Measurements from ENCODE around the gene ATP9A.
A peak's percentile ranks its signal among the peaks of the same experiment; 100 is the strongest.

The ATP9A gene

DNA sequence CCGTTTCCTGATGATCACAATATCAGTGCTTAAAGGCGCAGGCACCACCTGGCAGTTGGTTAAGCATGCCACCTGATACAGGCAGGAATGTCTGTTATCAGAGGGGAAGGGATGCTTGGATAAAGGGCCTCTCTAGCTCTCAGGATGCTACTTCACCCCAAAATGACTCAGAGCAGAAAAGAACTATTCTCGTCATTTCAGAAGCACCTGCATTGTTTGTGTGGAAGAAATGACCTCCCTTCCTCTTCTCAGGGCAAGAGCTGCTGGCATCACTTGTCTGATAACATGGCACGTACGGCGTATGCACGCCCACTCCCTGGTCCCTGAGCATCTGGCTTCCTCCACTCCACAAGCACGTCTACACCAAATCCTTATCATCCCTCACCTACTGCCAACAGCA is 47.3 kb downstream of the ATP9A start:
- DNase-seq, result peak; percentile 93

GRCh38 chr20:51720384-51720783 is 47.8 kb downstream of the ATP9A start:
- DNase-seq, result no peak

- no peak for DNase-seq
Observed at GRCh38 chr20:51715856-51716185, 52.4 kb downstream of the ATP9A start.

- no peak for DNase-seq
Observed at GRCh38 chr20:51715163-51715855, 52.9 kb downstream of the ATP9A start.

DNA sequence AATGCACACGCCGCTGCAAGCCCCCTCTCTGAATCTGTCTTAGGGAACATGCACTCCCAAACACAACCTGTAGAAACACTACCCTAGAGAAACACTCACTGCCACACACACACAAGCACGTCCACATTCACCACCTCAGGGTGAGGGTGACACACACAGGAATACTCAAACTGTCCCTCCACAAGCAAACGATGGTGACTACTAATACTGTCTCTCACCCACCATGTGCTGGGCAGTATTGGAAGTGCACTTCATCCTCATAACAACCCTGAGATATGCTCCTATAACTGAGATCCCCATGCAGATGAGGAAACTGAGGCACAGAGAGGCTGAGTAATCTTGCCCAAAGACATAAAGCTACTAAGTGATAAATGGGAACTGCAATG is 55.0 kb downstream of the ATP9A start:
- no peak for DNase-seq

- DNase-seq, result no peak
Observed at GRCh38 chr20:51712501-51713212, 55.5 kb downstream of the ATP9A start.

DNA sequence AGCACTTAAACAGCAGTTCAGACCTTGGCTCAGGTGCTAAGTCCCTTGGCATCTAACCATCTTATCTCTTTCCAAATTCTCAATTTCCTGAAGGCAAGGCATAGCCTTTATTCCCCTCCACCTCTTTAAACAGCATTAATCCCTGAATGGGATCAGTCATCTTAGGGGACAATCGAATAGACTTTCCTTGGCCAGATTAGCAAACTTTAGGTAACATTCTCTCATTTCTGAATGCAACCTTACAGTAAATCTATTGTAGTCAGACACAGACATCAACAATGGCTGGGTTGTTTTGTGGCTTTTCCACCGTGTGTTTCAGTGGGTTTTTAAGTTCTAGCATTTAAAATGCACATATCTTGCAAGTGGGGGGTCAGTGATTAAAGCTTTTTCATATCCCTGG is 56.8 kb downstream of the ATP9A start:
- no peak for DNase-seq

GRCh38 chr20:51710361-51710894 is 57.8 kb downstream of the ATP9A start:
- no peak for DNase-seq

- no peak for DNase-seq
Observed at GRCh38 chr20:51705400-51705799, 62.8 kb downstream of the ATP9A start.

DNA sequence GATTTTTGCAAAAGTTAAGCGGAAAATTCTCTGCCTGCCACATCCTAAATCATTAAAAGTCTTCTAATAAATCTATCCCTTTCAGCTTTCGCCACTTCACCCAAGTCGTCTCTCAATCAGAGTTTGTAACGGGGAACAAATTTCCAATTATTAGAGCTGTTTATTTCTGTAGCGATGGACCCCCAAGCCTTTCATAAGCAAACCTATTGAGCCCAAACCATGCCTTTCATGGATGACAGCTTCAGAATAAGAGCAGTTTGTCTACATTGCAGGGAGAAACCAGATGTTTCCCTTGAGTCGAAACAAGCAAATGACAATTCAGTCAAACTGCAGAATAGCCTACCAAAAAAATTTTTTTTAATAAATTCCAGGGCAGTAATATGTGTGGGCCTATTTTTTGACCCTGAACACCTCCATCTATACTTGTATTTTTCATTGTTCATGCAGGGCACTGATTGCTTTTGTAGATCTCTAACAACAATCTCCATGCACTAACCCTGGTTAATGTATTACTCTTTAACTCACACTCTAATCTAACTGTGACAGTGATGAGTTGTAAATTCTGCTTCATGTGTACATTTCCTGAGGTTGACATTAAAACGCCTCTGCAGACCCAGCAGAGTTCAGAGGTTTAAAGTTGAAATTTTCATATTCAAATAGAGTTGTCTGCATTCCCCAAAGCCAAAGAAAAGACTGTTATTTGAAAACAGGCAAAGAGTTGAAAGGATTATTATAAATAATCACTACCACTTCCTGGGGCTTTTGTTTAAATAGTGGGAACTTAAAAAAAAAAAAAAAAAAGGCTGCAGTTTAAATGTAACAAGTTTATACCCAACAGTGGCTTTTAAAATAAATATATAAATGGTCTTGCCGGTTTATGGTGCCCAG is 64.5 kb downstream of the ATP9A start:
- no peak for DNase-seq

DNA sequence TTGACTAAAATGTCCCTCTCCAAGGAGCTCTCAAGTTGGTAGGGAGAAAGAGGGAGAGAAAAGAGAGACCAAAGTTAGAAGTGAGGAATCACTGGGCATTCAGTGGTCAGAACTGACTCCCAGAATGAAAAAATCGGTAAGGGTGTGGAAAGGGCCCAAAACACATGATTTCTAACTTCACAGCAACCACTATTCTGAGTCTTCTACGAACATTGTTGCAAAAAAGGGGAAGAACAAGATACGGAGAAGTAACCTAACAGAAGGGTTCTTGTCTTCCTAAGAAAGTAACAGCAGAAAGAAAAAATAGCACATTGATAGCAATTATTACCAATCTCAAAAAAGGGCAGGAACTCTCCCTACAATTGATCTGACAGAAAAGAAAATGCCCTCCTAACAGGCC is 65.6 kb downstream of the ATP9A start:
- no peak for DNase-seq

- DNase-seq, result peak; percentile 64
Observed at GRCh38 chr20:51700809-51701285, 67.3 kb downstream of the ATP9A start.

- DNase-seq, result no peak
Observed at GRCh38 chr20:51698252-51698651, 69.9 kb downstream of the ATP9A start.

DNA sequence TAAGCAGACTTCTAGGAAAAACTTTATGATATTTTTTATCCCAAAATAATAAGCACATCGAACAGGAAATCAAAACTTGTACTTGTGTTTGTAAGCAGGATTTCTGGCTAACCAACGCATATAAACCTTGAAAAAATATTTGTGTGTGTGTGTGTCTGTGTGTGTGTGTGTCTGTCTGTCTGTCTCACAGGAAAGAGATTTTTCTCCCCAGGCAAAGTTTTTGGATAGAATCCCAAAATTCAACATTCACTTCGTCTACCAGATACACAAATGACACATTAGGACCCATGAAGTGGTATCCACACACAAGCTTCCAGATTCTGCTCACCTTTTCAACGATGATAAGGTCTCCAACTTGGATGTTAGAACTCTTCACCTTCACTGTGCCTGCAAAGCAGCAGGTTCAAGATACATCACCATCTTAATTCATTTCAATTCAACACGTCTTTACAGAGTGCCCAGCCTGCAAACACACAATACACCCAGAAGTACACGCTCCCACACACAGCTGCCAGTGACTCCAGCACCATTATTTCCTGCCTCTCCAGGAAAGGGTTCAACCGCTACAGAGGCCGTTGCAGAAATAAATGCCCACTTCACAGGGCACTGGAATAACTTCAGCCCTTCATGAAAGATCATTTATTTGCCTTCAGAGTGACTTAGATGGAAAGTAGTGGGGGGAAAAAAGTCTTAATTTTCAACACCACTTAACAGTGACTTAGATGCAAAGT is 70.9 kb downstream of the ATP9A start:
- no peak for DNase-seq

GRCh38 chr20:51696304-51697071 is 71.7 kb downstream of the ATP9A start:
- peak; percentile 55 for DNase-seq

- no peak for DNase-seq
Observed at GRCh38 chr20:51695574-51696303, 72.5 kb downstream of the ATP9A start.

- no peak for DNase-seq
Observed at GRCh38 chr20:51692806-51693400, 75.3 kb downstream of the ATP9A start.

DNA sequence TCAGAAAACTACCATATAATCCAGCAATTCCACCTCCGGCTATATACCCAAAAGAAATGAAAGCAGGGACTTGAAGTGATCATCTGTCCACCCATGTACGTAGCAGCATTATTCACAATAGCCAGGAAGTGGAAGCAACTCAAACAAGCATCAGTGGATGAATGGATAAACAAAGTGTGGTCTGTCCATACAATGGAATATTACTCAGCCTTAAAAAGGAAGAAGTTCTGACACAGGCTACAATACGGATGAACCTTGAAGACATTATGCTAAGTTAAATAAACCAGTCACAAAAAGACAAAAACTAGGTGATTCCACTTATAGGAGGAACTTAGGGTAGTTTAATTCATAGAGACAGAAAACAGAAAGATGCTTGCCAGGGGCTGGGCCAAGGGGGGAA is 76.5 kb downstream of the ATP9A start:
- no peak for DNase-seq

DNA sequence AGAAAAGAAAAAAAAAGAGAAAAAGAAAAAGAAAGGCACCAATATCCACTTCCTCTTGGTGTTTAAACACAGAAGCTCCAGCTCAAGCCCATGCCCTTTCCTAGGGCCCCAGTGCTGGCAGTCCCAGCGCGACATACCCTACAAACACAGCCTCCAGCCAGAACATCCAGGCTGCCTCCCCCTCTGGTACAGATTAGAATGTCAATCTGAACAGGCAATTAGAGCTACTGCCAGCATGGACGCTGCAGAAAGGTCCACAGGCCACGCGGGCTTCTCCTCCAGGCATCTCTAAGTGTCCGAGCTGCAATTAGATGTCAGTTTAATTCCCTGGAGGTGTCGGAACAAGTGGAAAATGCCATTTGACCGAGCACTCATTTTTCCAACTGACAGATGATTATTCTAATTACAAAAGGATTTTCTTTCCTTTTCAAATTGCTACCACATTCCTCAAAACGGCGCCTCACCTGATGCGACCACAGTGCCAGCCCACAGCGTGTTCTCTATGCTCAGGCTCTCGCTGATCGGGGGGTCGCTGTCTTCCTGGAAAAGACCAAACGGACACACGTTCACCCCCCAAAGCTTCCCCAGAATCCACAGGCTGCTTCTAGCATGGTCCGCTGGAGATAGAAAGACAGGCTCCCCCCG is 79.5 kb downstream of the ATP9A start:
- DNase-seq, result no peak

- no peak for DNase-seq
Observed at GRCh38 chr20:51687630-51688029, 80.6 kb downstream of the ATP9A start.

All from NCI-H2171 treated with DMSO at 0.1 percent for 48 hours (cell line).